Peyer's patch (tissue), 4 donors: ENCODE data around the gene RUSC1.

Experiments used
- POLR2A ChIP-seq, 2 donors: fragments of 450-650 bp; IDR thresholded peaks; one replicate each; pipeline ENCODE4 v1.5.1; 2017; ENCODE audit warnings: antibody characterized with exemption in 2 of 2, mild to moderate bottlenecking in 2 of 2, moderate library complexity in 2 of 2
- TF ChIP-seq, protein P1 (sequence below), 6 experiments: fragments of 450-650 bp in 4 of 6; fragments of 200-600 bp in 2 of 6; sonication (generic) in 1 of 6; IDR thresholded peaks; one replicate each; pipeline ENCODE4 v1.5.1; 2017 to 2019; ENCODE audit warnings: antibody characterized with exemption in 6 of 6, mild to moderate bottlenecking in 3 of 6, moderate library complexity in 1 of 6

DNA sequence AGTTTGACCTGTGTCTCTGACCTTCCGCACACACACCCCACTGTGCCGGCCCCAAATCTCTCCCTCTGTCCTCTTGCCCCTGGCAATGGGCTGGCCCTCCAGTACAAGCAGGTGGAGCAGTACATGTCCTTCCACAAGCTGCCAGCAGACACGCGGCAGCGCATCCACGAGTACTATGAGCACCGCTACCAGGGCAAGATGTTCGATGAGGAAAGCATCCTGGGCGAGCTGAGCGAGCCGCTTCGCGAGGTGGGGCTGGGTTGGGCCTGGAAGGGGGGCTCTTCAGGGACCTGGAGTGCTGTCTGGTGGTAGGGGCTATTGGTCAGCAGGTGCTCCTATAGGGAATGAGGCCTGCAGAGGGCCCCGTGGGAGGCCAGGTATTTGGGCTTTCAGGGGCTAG is 35.6 kb upstream of the RUSC1 start:
- TF ChIP-seq, protein P1, sequence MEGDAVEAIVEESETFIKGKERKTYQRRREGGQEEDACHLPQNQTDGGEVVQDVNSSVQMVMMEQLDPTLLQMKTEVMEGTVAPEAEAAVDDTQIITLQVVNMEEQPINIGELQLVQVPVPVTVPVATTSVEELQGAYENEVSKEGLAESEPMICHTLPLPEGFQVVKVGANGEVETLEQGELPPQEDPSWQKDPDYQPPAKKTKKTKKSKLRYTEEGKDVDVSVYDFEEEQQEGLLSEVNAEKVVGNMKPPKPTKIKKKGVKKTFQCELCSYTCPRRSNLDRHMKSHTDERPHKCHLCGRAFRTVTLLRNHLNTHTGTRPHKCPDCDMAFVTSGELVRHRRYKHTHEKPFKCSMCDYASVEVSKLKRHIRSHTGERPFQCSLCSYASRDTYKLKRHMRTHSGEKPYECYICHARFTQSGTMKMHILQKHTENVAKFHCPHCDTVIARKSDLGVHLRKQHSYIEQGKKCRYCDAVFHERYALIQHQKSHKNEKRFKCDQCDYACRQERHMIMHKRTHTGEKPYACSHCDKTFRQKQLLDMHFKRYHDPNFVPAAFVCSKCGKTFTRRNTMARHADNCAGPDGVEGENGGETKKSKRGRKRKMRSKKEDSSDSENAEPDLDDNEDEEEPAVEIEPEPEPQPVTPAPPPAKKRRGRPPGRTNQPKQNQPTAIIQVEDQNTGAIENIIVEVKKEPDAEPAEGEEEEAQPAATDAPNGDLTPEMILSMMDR (IDR thresholded peaks at IDR 0.05): no peak
- TF ChIP-seq POLR2A (IDR thresholded peaks at IDR 0.05): no peak
